ENCODE measurements around the gene CELF4. TPM values are rescaled to one million over a fixed set of nuclear protein-coding genes. Genes with fewer than 3 reads are reported as not detected.

CELF4 gene
- total and polyA plus RNA-seq, 10 of the 15 experiments (the other 5 are each of a cell fraction or from before 2014, with no cell fraction given), result 0.03 to 0.32 TPM; not detected in 8

DNA sequence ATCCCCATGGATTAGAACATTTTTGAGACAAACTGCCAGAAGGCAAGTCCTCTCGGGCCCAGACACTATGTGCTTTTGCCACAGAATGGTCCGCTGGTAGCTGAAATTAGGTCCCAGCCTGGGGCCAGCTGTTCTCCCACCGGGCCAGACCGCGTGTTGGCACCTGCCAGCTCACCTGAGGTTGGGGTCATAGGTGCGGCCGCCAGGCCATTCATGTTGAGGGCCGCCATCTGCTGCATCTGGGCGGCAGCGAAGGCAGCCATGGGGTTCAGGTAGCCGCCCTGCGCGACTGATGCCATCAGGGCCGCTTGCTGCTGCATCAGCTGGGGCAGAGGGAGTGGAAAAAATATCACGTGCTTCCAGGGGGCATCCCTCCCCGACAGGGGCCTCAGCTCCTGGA, 292.8 kb downstream of the CELF4 start:
- H3K9ac ChIP-seq (ENCODE audit: control insufficient read depth, insufficient read depth, low read length), result no peak overlapping the region
- BruUV-seq (replicated peaks), result no TSS peak
- POLR2A ChIA-PET, result no interaction called here
- RAD21 ChIA-PET (ENCODE audit: unreplicated experiment), result no interaction called here
- H3K4me1 ChIP-seq (ENCODE audit: control insufficient read depth, insufficient read depth, low read length), result no peaks in the 10 kb centered on the region
- no peak overlapping the region for H3K4me3 ChIP-seq
- no peaks in the 10 kb centered on the region; a peak in 2 of 4 replicates for H3K27me3 ChIP-seq (replicated peaks in 1 of 2; ENCODE audit: control insufficient read depth in 2 of 2, insufficient read depth in 2 of 2, low read length in 1 of 2)
- no peaks in the 10 kb centered on the region for H4K20me1 ChIP-seq (ENCODE audit: control insufficient read depth, insufficient read depth)
- TF ChIP-seq POLR2AphosphoS2 (IDR thresholded peaks at IDR 0.05; ENCODE audit: low read depth, low read length) (no peak), NFYB (IDR thresholded peaks at IDR 0.05; ENCODE audit: insufficient read depth, low read depth, low read length) (no peak)
- 45% methylated on average over 16 of the region's 16 CpGs for WGBS (ENCODE audit: insufficient coverage, insufficient replicate concordance, low lambda C conversion rate, missing lambda C conversion rate)
- FAIRE-seq, result no peak
- no peaks in the 10 kb centered on the region; the same call in 2 of the 3 replicates for H3K9me3 ChIP-seq (replicated peaks; ENCODE audit: control insufficient read depth, insufficient read depth, low read length)
- H2AFZ ChIP-seq (ENCODE audit: control insufficient read depth, low read depth, low read length), result no peak overlapping the region
- ATAC-seq, result no peak
- in situ Hi-C loops (cut with MboI), result no loop called here
- no peak for DNase-seq (ENCODE audit: low read depth, low spot score)
- H3K79me2 ChIP-seq (ENCODE audit: control insufficient read depth, insufficient read depth, low read length), result no peaks in the 10 kb centered on the region
- intact Hi-C loops (cut with micrococcal nuclease; ENCODE audit: unreplicated experiment), result no loop called here
- H3K27ac ChIP-seq (ENCODE audit: control insufficient read depth, insufficient read depth), result no peak overlapping the region
- SMC1A ChIA-PET (ENCODE audit: uncharacterized antibody, unreplicated experiment), result no interaction called here
- H3K4me2 ChIP-seq (ENCODE audit: control insufficient read depth, insufficient read depth), result no peak overlapping the region
- H3K36me3 ChIP-seq (ENCODE audit: control insufficient read depth in 2 of 2, insufficient read depth in 2 of 2, low read length in 1 of 2), result no peaks in the 10 kb centered on the region
- CTCF ChIA-PET, result no interaction called here

DNA sequence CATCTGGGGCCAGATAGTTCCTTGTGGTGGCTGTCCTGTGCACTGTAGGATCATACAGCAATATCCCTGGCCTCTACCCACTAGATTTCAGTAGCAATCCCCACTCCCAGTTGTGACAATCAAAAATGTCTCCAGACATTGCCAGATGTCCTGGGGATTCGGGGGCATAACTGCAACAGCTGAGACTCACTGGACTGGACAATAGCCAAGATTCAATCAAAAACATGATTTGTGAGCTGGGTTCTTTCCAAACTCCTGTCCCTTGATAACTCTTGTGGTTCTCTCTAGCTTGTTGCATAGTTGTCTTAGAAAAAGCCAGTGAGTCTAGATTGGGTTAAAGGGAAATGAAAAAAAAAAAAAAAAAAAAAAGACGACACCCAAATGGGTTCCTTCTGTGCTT, 293.4 kb downstream of the CELF4 start:
- POLR2A ChIA-PET, result interaction anchor here (0.6 kb wide), 1 partner anchor 34 kb away, joined by 3 read pairs; no protein-coding TSS in a partner anchor
- FAIRE-seq (no peak), DNase-seq (ENCODE audit: low read depth, low spot score) (no peak), ATAC-seq (no peak)
- TF ChIP-seq POLR2AphosphoS2 (IDR thresholded peaks at IDR 0.05; ENCODE audit: low read depth, low read length), result no peak
- no peak for TF ChIP-seq ESRRA (IDR thresholded peaks at IDR 0.05; ENCODE audit: low read length)
- TF ChIP-seq TCF3 (IDR thresholded peaks at IDR 0.05; ENCODE audit: borderline replicate concordance, insufficient read depth, low read depth, low read length), result no peak
- TF ChIP-seq, protein P1, sequence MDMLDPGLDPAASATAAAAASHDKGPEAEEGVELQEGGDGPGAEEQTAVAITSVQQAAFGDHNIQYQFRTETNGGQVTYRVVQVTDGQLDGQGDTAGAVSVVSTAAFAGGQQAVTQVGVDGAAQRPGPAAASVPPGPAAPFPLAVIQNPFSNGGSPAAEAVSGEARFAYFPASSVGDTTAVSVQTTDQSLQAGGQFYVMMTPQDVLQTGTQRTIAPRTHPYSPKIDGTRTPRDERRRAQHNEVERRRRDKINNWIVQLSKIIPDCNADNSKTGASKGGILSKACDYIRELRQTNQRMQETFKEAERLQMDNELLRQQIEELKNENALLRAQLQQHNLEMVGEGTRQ (IDR thresholded peaks at IDR 0.05; ENCODE audit: borderline replicate concordance, low read depth, low read length), result no peak
- TF ChIP-seq, protein P2, sequence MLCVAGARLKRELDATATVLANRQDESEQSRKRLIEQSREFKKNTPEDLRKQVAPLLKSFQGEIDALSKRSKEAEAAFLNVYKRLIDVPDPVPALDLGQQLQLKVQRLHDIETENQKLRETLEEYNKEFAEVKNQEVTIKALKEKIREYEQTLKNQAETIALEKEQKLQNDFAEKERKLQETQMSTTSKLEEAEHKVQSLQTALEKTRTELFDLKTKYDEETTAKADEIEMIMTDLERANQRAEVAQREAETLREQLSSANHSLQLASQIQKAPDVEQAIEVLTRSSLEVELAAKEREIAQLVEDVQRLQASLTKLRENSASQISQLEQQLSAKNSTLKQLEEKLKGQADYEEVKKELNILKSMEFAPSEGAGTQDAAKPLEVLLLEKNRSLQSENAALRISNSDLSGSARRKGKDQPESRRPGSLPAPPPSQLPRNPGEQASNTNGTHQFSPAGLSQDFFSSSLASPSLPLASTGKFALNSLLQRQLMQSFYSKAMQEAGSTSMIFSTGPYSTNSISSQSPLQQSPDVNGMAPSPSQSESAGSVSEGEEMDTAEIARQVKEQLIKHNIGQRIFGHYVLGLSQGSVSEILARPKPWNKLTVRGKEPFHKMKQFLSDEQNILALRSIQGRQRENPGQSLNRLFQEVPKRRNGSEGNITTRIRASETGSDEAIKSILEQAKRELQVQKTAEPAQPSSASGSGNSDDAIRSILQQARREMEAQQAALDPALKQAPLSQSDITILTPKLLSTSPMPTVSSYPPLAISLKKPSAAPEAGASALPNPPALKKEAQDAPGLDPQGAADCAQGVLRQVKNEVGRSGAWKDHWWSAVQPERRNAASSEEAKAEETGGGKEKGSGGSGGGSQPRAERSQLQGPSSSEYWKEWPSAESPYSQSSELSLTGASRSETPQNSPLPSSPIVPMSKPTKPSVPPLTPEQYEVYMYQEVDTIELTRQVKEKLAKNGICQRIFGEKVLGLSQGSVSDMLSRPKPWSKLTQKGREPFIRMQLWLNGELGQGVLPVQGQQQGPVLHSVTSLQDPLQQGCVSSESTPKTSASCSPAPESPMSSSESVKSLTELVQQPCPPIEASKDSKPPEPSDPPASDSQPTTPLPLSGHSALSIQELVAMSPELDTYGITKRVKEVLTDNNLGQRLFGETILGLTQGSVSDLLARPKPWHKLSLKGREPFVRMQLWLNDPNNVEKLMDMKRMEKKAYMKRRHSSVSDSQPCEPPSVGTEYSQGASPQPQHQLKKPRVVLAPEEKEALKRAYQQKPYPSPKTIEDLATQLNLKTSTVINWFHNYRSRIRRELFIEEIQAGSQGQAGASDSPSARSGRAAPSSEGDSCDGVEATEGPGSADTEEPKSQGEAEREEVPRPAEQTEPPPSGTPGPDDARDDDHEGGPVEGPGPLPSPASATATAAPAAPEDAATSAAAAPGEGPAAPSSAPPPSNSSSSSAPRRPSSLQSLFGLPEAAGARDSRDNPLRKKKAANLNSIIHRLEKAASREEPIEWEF (IDR thresholded peaks at IDR 0.05; ENCODE audit: insufficient replicate concordance, low read depth, low read length), result no peak
- in situ Hi-C loops (cut with MboI) (no loop called here), intact Hi-C loops (cut with micrococcal nuclease; ENCODE audit: unreplicated experiment) (no loop called here)
- no peaks in the 10 kb centered on the region for H3K79me2 ChIP-seq (ENCODE audit: control insufficient read depth, insufficient read depth, low read length)
- no peak overlapping the region for H2AFZ ChIP-seq (ENCODE audit: control insufficient read depth, low read depth, low read length)
- WGBS (ENCODE audit: insufficient coverage, insufficient replicate concordance, low lambda C conversion rate, missing lambda C conversion rate), result 0% methylated on average over 2 of the region's 2 CpGs
- BruUV-seq (replicated peaks), result no TSS peak
- H3K4me3 ChIP-seq, result no peak overlapping the region
- H3K27me3 ChIP-seq (replicated peaks in 1 of 2; ENCODE audit: control insufficient read depth in 2 of 2, insufficient read depth in 2 of 2, low read length in 1 of 2), result no peaks in the 10 kb centered on the region; a peak in 2 of 4 replicates
- H3K27ac ChIP-seq (ENCODE audit: control insufficient read depth, insufficient read depth), result no peak overlapping the region
- H3K9ac ChIP-seq (ENCODE audit: control insufficient read depth, insufficient read depth, low read length), result no peak overlapping the region
- no peak overlapping the region for H3K4me2 ChIP-seq (ENCODE audit: control insufficient read depth, insufficient read depth)
- H4K20me1 ChIP-seq (ENCODE audit: control insufficient read depth, insufficient read depth), result no peaks in the 10 kb centered on the region
- no peaks in the 10 kb centered on the region; the same call in 2 of the 3 replicates for H3K9me3 ChIP-seq (replicated peaks; ENCODE audit: control insufficient read depth, insufficient read depth, low read length)
- SMC1A ChIA-PET (ENCODE audit: uncharacterized antibody, unreplicated experiment), result no interaction called here
- RAD21 ChIA-PET (ENCODE audit: unreplicated experiment), result no interaction called here
- H3K36me3 ChIP-seq (ENCODE audit: control insufficient read depth in 2 of 2, insufficient read depth in 2 of 2, low read length in 1 of 2), result no peaks in the 10 kb centered on the region
- no peaks in the 10 kb centered on the region for H3K4me1 ChIP-seq (ENCODE audit: control insufficient read depth, insufficient read depth, low read length)
- CTCF ChIA-PET, result no interaction called here

All from GM12878 (cell line).